ENCODE measurements around the gene CASK.

The CASK gene

DNA sequence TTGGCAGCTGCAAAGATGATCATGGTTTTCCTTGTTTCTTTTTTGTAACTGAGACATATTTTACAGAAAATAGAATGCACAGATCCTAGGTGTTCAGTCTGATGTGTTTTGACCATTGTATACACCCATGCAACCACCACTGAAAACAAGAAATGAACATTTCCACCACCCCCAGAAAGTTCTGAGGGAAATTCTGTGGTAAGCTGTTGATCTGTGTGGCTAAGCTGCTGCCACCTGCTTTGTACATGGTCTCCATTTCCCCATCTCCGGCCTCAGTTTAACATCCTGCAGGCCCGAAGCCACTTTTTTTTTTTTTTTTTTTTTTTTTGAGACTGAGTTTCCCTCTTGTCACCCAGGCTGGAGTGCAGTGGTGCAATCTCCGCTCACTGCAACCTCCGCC, 411.0 kb downstream of the CASK start:
- TF ChIP-seq, protein P1, sequence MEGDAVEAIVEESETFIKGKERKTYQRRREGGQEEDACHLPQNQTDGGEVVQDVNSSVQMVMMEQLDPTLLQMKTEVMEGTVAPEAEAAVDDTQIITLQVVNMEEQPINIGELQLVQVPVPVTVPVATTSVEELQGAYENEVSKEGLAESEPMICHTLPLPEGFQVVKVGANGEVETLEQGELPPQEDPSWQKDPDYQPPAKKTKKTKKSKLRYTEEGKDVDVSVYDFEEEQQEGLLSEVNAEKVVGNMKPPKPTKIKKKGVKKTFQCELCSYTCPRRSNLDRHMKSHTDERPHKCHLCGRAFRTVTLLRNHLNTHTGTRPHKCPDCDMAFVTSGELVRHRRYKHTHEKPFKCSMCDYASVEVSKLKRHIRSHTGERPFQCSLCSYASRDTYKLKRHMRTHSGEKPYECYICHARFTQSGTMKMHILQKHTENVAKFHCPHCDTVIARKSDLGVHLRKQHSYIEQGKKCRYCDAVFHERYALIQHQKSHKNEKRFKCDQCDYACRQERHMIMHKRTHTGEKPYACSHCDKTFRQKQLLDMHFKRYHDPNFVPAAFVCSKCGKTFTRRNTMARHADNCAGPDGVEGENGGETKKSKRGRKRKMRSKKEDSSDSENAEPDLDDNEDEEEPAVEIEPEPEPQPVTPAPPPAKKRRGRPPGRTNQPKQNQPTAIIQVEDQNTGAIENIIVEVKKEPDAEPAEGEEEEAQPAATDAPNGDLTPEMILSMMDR (conservative IDR thresholded peaks at IDR 0.05; ENCODE audit: low read depth, low read length): no peak
- DNase-seq (ENCODE audit: low read depth): no peak
- H3K4me3 ChIP-seq (ENCODE audit: low read length): no peak overlapping the region

DNA sequence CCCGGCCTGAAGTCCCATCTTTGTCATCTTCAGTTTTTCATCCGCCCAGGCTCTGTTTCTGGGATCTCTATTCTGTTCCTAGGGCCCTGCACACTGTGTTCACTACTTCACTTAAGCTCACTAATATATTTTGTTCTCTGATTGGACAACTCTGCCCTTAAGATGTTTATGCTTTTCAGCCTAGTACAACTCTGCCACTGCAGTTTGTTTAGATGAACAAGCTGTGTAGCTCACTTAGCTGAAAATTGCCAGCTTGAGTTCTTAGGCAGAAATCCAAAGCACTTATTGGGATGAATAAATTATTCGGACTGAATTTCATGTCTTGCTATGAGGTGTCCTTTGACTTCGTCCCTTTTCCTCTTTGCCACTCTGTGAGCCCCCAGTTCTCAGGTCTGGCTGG, 415.4 kb downstream of the CASK start:
- H3K4me3 ChIP-seq (ENCODE audit: low read length): no peak overlapping the region
- no peak for DNase-seq (ENCODE audit: low read depth)
- TF ChIP-seq, protein P1 (conservative IDR thresholded peaks at IDR 0.05; ENCODE audit: low read depth, low read length): no peak

DNA sequence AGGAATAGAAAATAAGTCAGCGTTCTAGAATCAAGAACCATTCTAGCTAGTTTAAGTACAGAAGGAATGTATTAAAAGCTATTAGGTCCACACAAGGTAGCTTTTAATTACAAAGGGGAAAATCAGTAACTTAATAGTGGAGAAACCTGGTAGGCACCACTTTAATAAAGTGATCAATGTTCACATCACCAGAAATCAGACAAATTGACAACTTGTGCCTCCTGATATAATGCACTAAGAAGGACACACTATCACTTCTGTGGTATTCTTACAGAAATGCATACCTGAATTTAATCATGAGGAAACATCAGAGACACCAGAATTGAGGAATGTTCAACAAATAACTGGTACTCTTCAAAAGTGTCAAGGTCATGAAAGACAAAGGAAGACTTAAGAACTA, 421.4 kb downstream of the CASK start:
- TF ChIP-seq, protein P1 (conservative IDR thresholded peaks at IDR 0.05; ENCODE audit: low read depth, low read length): no peak
- H3K4me3 ChIP-seq (ENCODE audit: low read length): no peak overlapping the region
- DNase-seq (ENCODE audit: low read depth): no peak

DNA sequence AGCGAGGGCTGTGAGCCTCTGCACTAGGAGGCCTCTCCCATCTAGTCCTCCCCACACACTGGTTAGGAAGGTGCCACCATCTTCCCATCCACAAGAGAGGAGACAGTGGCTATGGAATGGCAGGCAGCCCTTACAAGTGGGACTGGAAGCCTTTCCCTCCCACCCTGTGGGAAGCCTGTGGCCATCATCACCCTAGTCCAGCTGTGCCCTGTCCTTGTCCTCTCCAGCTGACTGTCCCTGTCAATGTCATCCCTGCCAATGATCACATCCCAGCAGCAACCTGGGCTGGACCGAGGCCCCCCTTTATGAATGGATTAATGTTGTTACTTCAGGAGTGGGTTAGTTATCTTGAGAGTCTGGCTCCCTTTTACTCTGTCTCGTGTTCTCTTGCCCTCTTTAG, 423.4 kb downstream of the CASK start:
- H3K4me3 ChIP-seq (ENCODE audit: low read length): no peak overlapping the region
- DNase-seq (ENCODE audit: low read depth): no peak
- TF ChIP-seq, protein P1 (conservative IDR thresholded peaks at IDR 0.05; ENCODE audit: low read depth, low read length): no peak

DNA sequence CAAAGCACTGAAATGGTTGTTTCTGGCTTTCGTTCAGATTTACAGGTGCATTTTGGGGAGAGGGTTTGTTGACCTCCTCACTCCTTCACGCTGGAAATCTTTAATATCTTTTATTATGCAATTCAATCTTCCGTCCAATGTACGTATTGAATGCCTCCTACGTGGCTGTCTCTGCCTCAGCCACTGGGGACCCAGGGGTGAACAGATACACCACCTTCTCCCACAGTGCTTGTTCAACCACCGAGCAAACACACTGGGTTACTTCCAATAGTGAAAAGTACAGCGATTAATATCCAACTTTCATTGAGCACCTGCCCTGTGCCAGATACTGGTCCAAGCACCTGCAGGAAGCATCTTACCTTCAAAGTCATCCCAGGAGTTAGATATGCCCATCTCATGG, 424.2 kb downstream of the CASK start:
- no peak for DNase-seq (ENCODE audit: low read depth)
- TF ChIP-seq, protein P1 (conservative IDR thresholded peaks at IDR 0.05; ENCODE audit: low read depth, low read length): no peak

DNA sequence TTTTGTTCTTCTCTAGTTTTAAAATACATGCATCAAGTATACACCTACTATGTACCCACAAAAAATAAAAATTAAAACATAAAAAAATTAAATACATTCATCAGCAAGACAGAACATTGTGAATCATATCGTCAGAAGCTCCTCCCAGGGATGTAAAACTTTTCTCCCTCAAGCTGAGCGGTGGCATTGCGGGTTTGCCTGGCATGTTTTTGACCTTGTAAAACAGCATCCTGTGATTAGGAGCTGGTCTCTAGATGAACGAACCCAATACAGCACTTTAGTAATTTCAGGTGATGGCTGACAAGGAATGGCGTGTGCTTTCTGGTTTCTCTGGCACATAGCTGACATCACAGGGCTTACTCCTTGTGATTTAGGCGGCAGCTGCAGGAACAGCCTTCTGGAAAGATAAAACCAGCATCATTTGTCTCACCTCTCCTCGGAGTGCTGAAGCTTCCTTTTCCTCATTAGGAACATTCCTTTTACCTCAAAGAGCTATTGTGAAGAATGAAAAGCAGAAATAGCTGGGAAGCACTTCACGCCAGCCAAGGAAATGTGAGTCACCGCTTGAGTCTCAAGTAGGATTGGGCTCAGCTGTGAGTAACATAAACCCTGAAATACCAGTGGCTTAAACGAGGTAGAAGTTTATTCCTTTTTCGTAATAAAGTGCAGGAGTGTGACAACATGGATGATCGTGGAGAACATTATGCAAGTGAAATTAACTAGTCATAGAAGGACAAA, 431.9 kb downstream of the CASK start:
- TF ChIP-seq, protein P1 (conservative IDR thresholded peaks at IDR 0.05; ENCODE audit: low read depth, low read length): no peak
- peak; percentile 78 for DNase-seq (ENCODE audit: low read depth)
- peak overlapping the region; percentile 14 for H3K4me3 ChIP-seq (ENCODE audit: low read length)

More for the DNA sequence above, 424.2 kb downstream of the CASK start:
- no peak overlapping the region for H3K4me3 ChIP-seq (ENCODE audit: low read length)

DNA sequence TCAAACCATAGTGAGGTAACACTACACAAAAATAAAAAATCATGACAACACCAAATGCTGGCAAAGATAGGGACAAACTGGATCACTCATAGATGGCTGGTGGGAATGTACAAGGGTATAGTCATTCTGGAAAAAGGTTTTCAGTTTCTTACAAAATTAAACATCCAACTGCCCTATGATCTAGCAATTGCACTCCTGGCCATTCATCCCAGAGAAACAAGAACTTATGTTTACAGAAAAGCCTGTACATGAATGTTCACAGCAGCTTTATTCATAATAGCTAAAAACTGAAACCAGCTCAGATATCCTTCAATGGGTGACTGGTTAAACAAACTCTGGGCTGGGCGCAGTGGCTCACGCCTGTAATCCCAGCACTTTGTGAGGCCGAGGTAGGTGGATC, 432.9 kb downstream of the CASK start:
- H3K4me3 ChIP-seq (ENCODE audit: low read length): no peak overlapping the region
- TF ChIP-seq, protein P1 (conservative IDR thresholded peaks at IDR 0.05; ENCODE audit: low read depth, low read length): no peak
- no peak for DNase-seq (ENCODE audit: low read depth)

All from retinal pigment epithelial cell (primary cell).